OCI-LY7 (cell line): ENCODE data around the gene CASZ1.

Experiments
- CTCF ChIP-seq: fragments of 200-600 bp; sonication (generic); conservative IDR thresholded peaks from 2 replicates; pipeline ENCODE4 v1.5.1; 2014; ENCODE audit warnings: mild to moderate bottlenecking, antibody characterized with exemption, low read length, moderate library complexity, mixed read lengths
- EZH2phosphoT487 ChIP-seq: fragments of 200-600 bp; sonication (generic); IDR thresholded peaks from 2 replicates; pipeline ENCODE4 v1.6.1; 2018; ENCODE audit warnings: low read depth, borderline replicate concordance, mild to moderate bottlenecking, mixed run types, antibody characterized with exemption, low read length, moderate library complexity, mixed read lengths

GRCh38 chr1:10614377-10615225 is 181.8 kb downstream of the CASZ1 start:
- TF ChIP-seq CTCF (no peak), EZH2phosphoT487 (no peak)
